ENCODE results near the gene DPH5. TPM values are rescaled to one million over a fixed set of nuclear protein-coding genes. Genes with fewer than 3 reads are reported as not detected.
"Not testable (repeated sequence)": the region's sequence is repeated elsewhere in the genome, so short reads cannot be mapped to it uniquely, and the experiment has no call there.

DPH5 gene
- total and polyA plus RNA-seq, 4 donors: 8.6 to 30.7 (median 17.7) TPM

GRCh38 chr1:100959502-100960060, 66.0 kb downstream of the DPH5 start:
- H3K4me1 ChIP-seq (ENCODE audit: control insufficient read depth in 1 of 2, insufficient read depth in 2 of 2, low read length in 2 of 2): no peaks in the 10 kb centered on the region
- no peaks in the 10 kb centered on the region for H3K36me3 ChIP-seq (ENCODE audit: control insufficient read depth in 1 of 2, insufficient read depth in 2 of 2, low read length in 1 of 2)
- no peaks in the 10 kb centered on the region for H3K9me3 ChIP-seq (ENCODE audit: control insufficient read depth, low read length)
- DNase-seq (no peak), ATAC-seq (ENCODE audit: low FRiP score) (no peak)
- 91 to 94% methylated on average over 5 of the region's 5 CpGs for WGBS, 2 donors
- H3K4me3 ChIP-seq (ENCODE audit: low read length in 2 of 2): no peak overlapping the region
- no peaks in the 10 kb centered on the region for H3K27me3 ChIP-seq (ENCODE audit: control insufficient read depth in 1 of 2, insufficient read depth in 2 of 2, low read length in 1 of 2)
- no peak overlapping the region for H3K27ac ChIP-seq (ENCODE audit: low read depth in 1 of 2, low read length in 2 of 2)
- intact Hi-C loops (cut with DNase I): no loop called here

GRCh38 chr1:100955322-100955721, 70.3 kb downstream of the DPH5 start:
- DNase-seq (no peak), ATAC-seq (ENCODE audit: low FRiP score) (peak; percentile 62)
- Histone ChIP-seq H3K9me3 (ENCODE audit: control insufficient read depth, low read length) (no peaks in the 10 kb centered on the region), H3K4me3 (ENCODE audit: low read length in 2 of 2) (no peak overlapping the region), H3K27ac (ENCODE audit: low read depth in 1 of 2, low read length in 2 of 2) (no peak overlapping the region), H3K4me1 (ENCODE audit: control insufficient read depth in 1 of 2, insufficient read depth in 2 of 2, low read length in 2 of 2) (peaks cover 0 to 4% of the 10 kb centered on the region in 2 donors), H3K27me3 (ENCODE audit: control insufficient read depth in 1 of 2, insufficient read depth in 2 of 2, low read length in 1 of 2) (no peaks in the 10 kb centered on the region), H3K36me3 (ENCODE audit: control insufficient read depth in 1 of 2, insufficient read depth in 2 of 2, low read length in 1 of 2) (peaks cover 0 to 3% of the 10 kb centered on the region in 2 donors)
- WGBS, 2 donors: 53% methylated on average over 1 of the region's 1 CpG
- intact Hi-C loops (cut with DNase I): no loop called here

GRCh38 chr1:100953960-100954730, 71.4 kb downstream of the DPH5 start:
- peaks cover 0 to 3% of the 10 kb centered on the region in 2 donors for H3K36me3 ChIP-seq (ENCODE audit: control insufficient read depth in 1 of 2, insufficient read depth in 2 of 2, low read length in 1 of 2)
- no peak for DNase-seq
- WGBS, 2 donors: 85 to 90% methylated on average over 2 of the region's 2 CpGs
- no peak overlapping the region for H3K4me3 ChIP-seq (ENCODE audit: low read length in 2 of 2)
- H3K9me3 ChIP-seq (ENCODE audit: control insufficient read depth, low read length): no peaks in the 10 kb centered on the region
- H3K27me3 ChIP-seq (ENCODE audit: control insufficient read depth in 1 of 2, insufficient read depth in 2 of 2, low read length in 1 of 2): no peaks in the 10 kb centered on the region
- H3K4me1 ChIP-seq (ENCODE audit: control insufficient read depth in 1 of 2, insufficient read depth in 2 of 2, low read length in 2 of 2): peaks cover 0 to 4% of the 10 kb centered on the region in 2 donors
- no peak for ATAC-seq (ENCODE audit: low FRiP score)
- intact Hi-C loops (cut with DNase I): no loop called here
- H3K27ac ChIP-seq (ENCODE audit: low read depth in 1 of 2, low read length in 2 of 2): no peak overlapping the region

GRCh38 chr1:100952970-100953369, 72.6 kb downstream of the DPH5 start:
- intact Hi-C loops (cut with DNase I); ATAC-seq (ENCODE audit: low FRiP score); H3K27me3 ChIP-seq (ENCODE audit: control insufficient read depth in 1 of 2, insufficient read depth in 2 of 2, low read length in 1 of 2); H3K36me3 ChIP-seq (ENCODE audit: control insufficient read depth in 1 of 2, insufficient read depth in 2 of 2, low read length in 1 of 2); H3K9me3 ChIP-seq (ENCODE audit: control insufficient read depth, low read length); H3K4me3 ChIP-seq (ENCODE audit: low read length in 2 of 2); DNase-seq; H3K27ac ChIP-seq (ENCODE audit: low read depth in 1 of 2, low read length in 2 of 2); H3K4me1 ChIP-seq (ENCODE audit: control insufficient read depth in 1 of 2, insufficient read depth in 2 of 2, low read length in 2 of 2): not testable (repeated sequence)
- 91 to 97% methylated on average over 1 of the region's 1 CpG for WGBS, 2 donors

GRCh38 chr1:100952104-100952745, 73.4 kb downstream of the DPH5 start:
- WGBS, 2 donors: 97 to 98% methylated on average over 4 of the region's 4 CpGs
- intact Hi-C loops (cut with DNase I): no loop called here
- Histone ChIP-seq H3K9me3 (ENCODE audit: control insufficient read depth, low read length) (no peaks in the 10 kb centered on the region), H3K4me1 (ENCODE audit: control insufficient read depth in 1 of 2, insufficient read depth in 2 of 2, low read length in 2 of 2) (peaks cover 0 to 4% of the 10 kb centered on the region in 2 donors), H3K36me3 (ENCODE audit: control insufficient read depth in 1 of 2, insufficient read depth in 2 of 2, low read length in 1 of 2) (peaks cover 0 to 3% of the 10 kb centered on the region in 2 donors), H3K4me3 (ENCODE audit: low read length in 2 of 2) (no peak overlapping the region), H3K27ac (ENCODE audit: low read depth in 1 of 2, low read length in 2 of 2) (no peak overlapping the region), H3K27me3 (ENCODE audit: control insufficient read depth in 1 of 2, insufficient read depth in 2 of 2, low read length in 1 of 2) (no peaks in the 10 kb centered on the region)
- no peak for ATAC-seq (ENCODE audit: low FRiP score)
- DNase-seq: no peak

GRCh38 chr1:100950781-100951180, 74.8 kb downstream of the DPH5 start:
- intact Hi-C loops (cut with DNase I): no loop called here
- DNase-seq: no peak
- Histone ChIP-seq H3K9me3 (ENCODE audit: control insufficient read depth, low read length) (no peaks in the 10 kb centered on the region), H3K36me3 (ENCODE audit: control insufficient read depth in 1 of 2, insufficient read depth in 2 of 2, low read length in 1 of 2) (peaks cover 0 to 3% of the 10 kb centered on the region in 2 donors), H3K4me1 (ENCODE audit: control insufficient read depth in 1 of 2, insufficient read depth in 2 of 2, low read length in 2 of 2) (peaks cover 0 to 4% of the 10 kb centered on the region in 2 donors), H3K4me3 (ENCODE audit: low read length in 2 of 2) (no peak overlapping the region), H3K27ac (ENCODE audit: low read depth in 1 of 2, low read length in 2 of 2) (no peak overlapping the region), H3K27me3 (ENCODE audit: control insufficient read depth in 1 of 2, insufficient read depth in 2 of 2, low read length in 1 of 2) (no peaks in the 10 kb centered on the region)
- WGBS, 2 donors: 24 to 27% methylated on average over 4 of the region's 4 CpGs
- ATAC-seq (ENCODE audit: low FRiP score): no peak

- Histone ChIP-seq H3K9me3 (ENCODE audit: control insufficient read depth, low read length) (no peaks in the 10 kb centered on the region), H3K4me3 (ENCODE audit: low read length in 2 of 2) (no peak overlapping the region), H3K27me3 (ENCODE audit: control insufficient read depth in 1 of 2, insufficient read depth in 2 of 2, low read length in 1 of 2) (no peaks in the 10 kb centered on the region), H3K4me1 (ENCODE audit: control insufficient read depth in 1 of 2, insufficient read depth in 2 of 2, low read length in 2 of 2) (peaks cover 0 to 4% of the 10 kb centered on the region in 2 donors), H3K36me3 (ENCODE audit: control insufficient read depth in 1 of 2, insufficient read depth in 2 of 2, low read length in 1 of 2) (peaks cover 0 to 3% of the 10 kb centered on the region in 2 donors), H3K27ac (ENCODE audit: low read depth in 1 of 2, low read length in 2 of 2) (no peak overlapping the region)
- ATAC-seq (ENCODE audit: low FRiP score) (no peak), DNase-seq (no peak)
- intact Hi-C loops (cut with DNase I): no loop called here
Measured at GRCh38 chr1:100950337-100950736, 75.2 kb downstream of the DPH5 start.

GRCh38 chr1:100949515-100950158, 75.9 kb downstream of the DPH5 start:
- H3K4me1 ChIP-seq (ENCODE audit: control insufficient read depth in 1 of 2, insufficient read depth in 2 of 2, low read length in 2 of 2); H3K9me3 ChIP-seq (ENCODE audit: control insufficient read depth, low read length); ATAC-seq (ENCODE audit: low FRiP score); H3K27me3 ChIP-seq (ENCODE audit: control insufficient read depth in 1 of 2, insufficient read depth in 2 of 2, low read length in 1 of 2); H3K36me3 ChIP-seq (ENCODE audit: control insufficient read depth in 1 of 2, insufficient read depth in 2 of 2, low read length in 1 of 2); H3K4me3 ChIP-seq (ENCODE audit: low read length in 2 of 2); H3K27ac ChIP-seq (ENCODE audit: low read depth in 1 of 2, low read length in 2 of 2); intact Hi-C loops (cut with DNase I): not testable (repeated sequence)
- 74 to 78% methylated on average over 9 of the region's 9 CpGs for WGBS, 2 donors
- peak in 1 of 2 donors; percentile 64 for DNase-seq

Measured in aorta (tissue), 5 donors.